ENCODE data around the gene SNAP91.

DNA sequence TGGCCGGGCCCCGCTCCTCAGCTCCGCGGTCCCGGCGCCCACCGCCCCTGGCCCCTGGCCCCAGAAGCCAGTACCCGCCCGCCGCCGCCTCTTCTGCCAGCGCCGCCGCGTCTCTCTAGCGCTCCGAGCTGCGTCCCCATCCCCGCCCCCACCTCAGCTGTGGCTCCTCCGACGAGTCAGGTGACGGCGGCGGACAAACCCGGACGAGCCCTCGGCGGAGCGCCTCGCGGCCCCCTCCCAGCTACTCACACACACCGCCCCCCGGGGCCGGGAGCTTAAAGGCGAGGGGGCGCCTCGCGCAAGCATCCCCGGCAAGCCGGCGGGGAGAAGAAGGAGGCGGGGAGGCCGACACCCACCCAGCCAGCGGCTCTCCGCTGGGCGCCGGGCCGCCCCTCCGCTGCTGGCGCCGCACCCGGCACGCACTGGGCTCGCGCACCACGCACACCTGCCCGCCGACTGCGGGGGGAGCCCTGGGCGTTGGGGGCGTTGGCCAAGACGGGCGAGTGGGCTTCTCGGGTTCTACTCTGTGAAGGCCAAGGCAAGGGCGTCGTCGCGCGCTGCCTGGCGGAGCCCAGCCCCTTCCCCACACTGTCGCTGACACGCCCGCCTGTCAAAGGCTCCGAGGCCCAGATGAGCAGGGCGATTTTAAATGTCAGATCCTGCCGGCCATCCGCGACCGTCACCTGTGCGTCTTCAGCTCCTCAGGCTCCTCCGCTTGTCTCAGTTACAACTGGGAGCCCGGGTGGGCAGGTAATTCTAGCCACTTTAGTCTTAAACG, at the start of gene SNAP91:
- TF ChIP-seq CTCF (IDR thresholded peaks at IDR 0.05) (peak; percentile 13; the same call in 1 of the 2 replicates), ZFX (IDR thresholded peaks at IDR 0.05; ENCODE audit: borderline replicate concordance) (no peak)
